Memory B cell (primary cell): ENCODE data around the gene IL22RA1.

Source experiments
- ATAC-seq: fragments of 150-1000 bp; cut with Tn5 transposase; 2 replicates; pipeline ENCODE4 v1.10.0; 2021; ENCODE audit warnings: low read depth, mild to moderate bottlenecking, moderate library complexity
- DNase-seq, 2 donors: peaks; one replicate each; pipeline ENCODE4 v3.0.0; 2022; ENCODE audit warnings: low spot score in 2 of 2
- H3K27ac Mint-ChIP-seq: one replicate; pipeline ENCODE4 v1.8.0; 2022; ENCODE audit warnings: mild to moderate bottlenecking, moderate library complexity, mixed read lengths
- H3K27me3 Mint-ChIP-seq: one replicate; pipeline ENCODE4 v1.8.0; 2022; ENCODE audit warnings: mixed read lengths
- H3K36me3 Mint-ChIP-seq: one replicate; pipeline ENCODE4 v1.8.0; 2022; ENCODE audit warnings: mild to moderate bottlenecking, mixed read lengths
- H3K4me1 Mint-ChIP-seq: one replicate; pipeline ENCODE4 v1.8.0; 2022; ENCODE audit warnings: mixed read lengths
- H3K4me3 Mint-ChIP-seq: one replicate; pipeline ENCODE4 v1.8.0; 2022; ENCODE audit warnings: mild to moderate bottlenecking, moderate library complexity, mixed read lengths
- H3K9me3 Mint-ChIP-seq: one replicate; pipeline ENCODE4 v1.8.0; 2022; ENCODE audit warnings: mixed read lengths

The IL22RA1 gene

GRCh38 chr1:24085007-24085406 lies 57.9 kb downstream of the IL22RA1 start:
- Mint-ChIP-seq H3K36me3 (no peaks in the 10 kb centered on the region), H3K9me3 (peaks cover 2% of the 10 kb centered on the region), H3K27me3 (peaks cover 10% of the 10 kb centered on the region), H3K4me1 (no peaks in the 10 kb centered on the region), H3K4me3 (no peak overlapping the region), H3K27ac (no peak overlapping the region)
- ATAC-seq (no peak), DNase-seq (no peak)

- H3K9me3 Mint-ChIP-seq = peaks cover 2% of the 10 kb centered on the region
- H3K27me3 Mint-ChIP-seq = peaks cover 10% of the 10 kb centered on the region
- ATAC-seq (no peak), DNase-seq (no peak)
- no peak overlapping the region for H3K4me3 Mint-ChIP-seq
- H3K36me3 Mint-ChIP-seq = no peaks in the 10 kb centered on the region
- no peaks in the 10 kb centered on the region for H3K4me1 Mint-ChIP-seq
- no peak overlapping the region for H3K27ac Mint-ChIP-seq
These were observed 58.9 kb downstream of the IL22RA1 start for GRCh38 chr1:24084050-24084449.

GRCh38 chr1:24082372-24082771 lies 60.6 kb downstream of the IL22RA1 start:
- no peak for ATAC-seq
- Mint-ChIP-seq H3K9me3 (peaks cover 2% of the 10 kb centered on the region), H3K4me1 (no peaks in the 10 kb centered on the region), H3K36me3 (no peaks in the 10 kb centered on the region), H3K4me3 (no peak overlapping the region), H3K27me3 (peaks cover 11% of the 10 kb centered on the region), H3K27ac (no peak overlapping the region)
- DNase-seq = no peak

GRCh38 chr1:24081190-24081589 lies 61.8 kb downstream of the IL22RA1 start:
- ATAC-seq = no peak
- H3K4me1 Mint-ChIP-seq = no peaks in the 10 kb centered on the region
- H3K9me3 Mint-ChIP-seq = peaks cover 2% of the 10 kb centered on the region
- H3K27me3 Mint-ChIP-seq = peaks cover 9% of the 10 kb centered on the region
- H3K36me3 Mint-ChIP-seq = no peaks in the 10 kb centered on the region
- no peak overlapping the region for H3K27ac Mint-ChIP-seq
- no peak for DNase-seq
- H3K4me3 Mint-ChIP-seq = no peak overlapping the region

- peaks cover 8% of the 10 kb centered on the region for H3K27me3 Mint-ChIP-seq
- no peaks in the 10 kb centered on the region for H3K4me1 Mint-ChIP-seq
- H3K4me3 Mint-ChIP-seq = no peak overlapping the region
These were observed 62.8 kb downstream of the IL22RA1 start for GRCh38 chr1:24080131-24080530.

DNA sequence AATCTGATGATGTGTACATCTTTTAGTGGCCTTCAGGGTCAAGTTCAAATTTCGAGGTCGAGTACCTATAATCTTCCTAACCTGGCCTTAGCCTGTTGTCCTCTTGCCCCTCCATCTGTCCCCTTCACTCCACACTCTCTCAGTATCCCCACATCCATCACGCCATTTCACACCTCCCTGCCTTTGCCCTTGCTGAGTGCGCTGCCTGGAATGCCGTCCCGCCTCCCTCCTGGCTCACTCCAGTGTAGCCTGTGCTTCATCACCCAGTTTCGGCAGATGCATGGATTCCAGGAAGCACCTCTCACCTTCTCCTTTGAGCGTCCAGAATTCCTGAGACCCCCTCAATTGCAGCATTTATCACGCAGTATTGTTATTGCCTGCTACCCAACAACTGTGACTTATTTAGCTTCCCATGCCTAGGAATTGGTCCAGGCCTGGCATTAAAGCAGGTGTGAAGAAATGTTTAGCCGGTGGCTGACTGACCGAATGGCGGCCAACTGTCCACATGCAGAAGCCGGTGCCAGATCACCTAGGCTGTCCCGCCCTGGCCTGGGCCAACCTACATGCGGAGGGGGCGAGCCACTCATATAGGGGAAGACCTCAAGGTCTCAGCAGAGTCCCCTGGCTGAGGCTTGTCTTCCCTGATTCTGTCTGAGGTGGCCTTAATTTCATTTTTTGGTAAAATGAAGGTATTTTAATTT lies 65.5 kb downstream of the IL22RA1 start:
- Mint-ChIP-seq H3K27ac (no peak overlapping the region), H3K27me3 (peaks cover 3% of the 10 kb centered on the region), H3K4me1 (no peaks in the 10 kb centered on the region), H3K4me3 (no peak overlapping the region), H3K9me3 (no peaks in the 10 kb centered on the region), H3K36me3 (no peaks in the 10 kb centered on the region)
- DNase-seq (no peak), ATAC-seq (no peak)

More at GRCh38 chr1:24080131-24080530, 62.8 kb downstream of the IL22RA1 start:
- ATAC-seq (no peak), DNase-seq (no peak)
- Mint-ChIP-seq H3K9me3 (peaks cover 2% of the 10 kb centered on the region), H3K36me3 (no peaks in the 10 kb centered on the region), H3K27ac (no peak overlapping the region)

GRCh38 chr1:24075946-24076345 lies 67.0 kb downstream of the IL22RA1 start:
- Mint-ChIP-seq H3K27me3 (peaks cover 3% of the 10 kb centered on the region), H3K27ac (no peak overlapping the region), H3K4me3 (no peak overlapping the region), H3K9me3 (no peaks in the 10 kb centered on the region), H3K4me1 (no peaks in the 10 kb centered on the region), H3K36me3 (no peaks in the 10 kb centered on the region)
- DNase-seq (no peak), ATAC-seq (no peak)

GRCh38 chr1:24075590-24075854 lies 67.4 kb downstream of the IL22RA1 start:
- Mint-ChIP-seq H3K4me3 (no peak overlapping the region), H3K4me1 (no peaks in the 10 kb centered on the region), H3K27me3 (peaks cover 6% of the 10 kb centered on the region), H3K27ac (no peak overlapping the region), H3K36me3 (no peaks in the 10 kb centered on the region), H3K9me3 (no peaks in the 10 kb centered on the region)
- DNase-seq = no peak
- no peak for ATAC-seq

- Mint-ChIP-seq H3K27me3 (peaks cover 6% of the 10 kb centered on the region), H3K9me3 (no peaks in the 10 kb centered on the region), H3K4me3 (no peak overlapping the region), H3K4me1 (no peaks in the 10 kb centered on the region), H3K27ac (no peak overlapping the region), H3K36me3 (no peaks in the 10 kb centered on the region)
- DNase-seq (no peak), ATAC-seq (no peak)
These were observed 67.9 kb downstream of the IL22RA1 start for GRCh38 chr1:24074817-24075589.

DNA sequence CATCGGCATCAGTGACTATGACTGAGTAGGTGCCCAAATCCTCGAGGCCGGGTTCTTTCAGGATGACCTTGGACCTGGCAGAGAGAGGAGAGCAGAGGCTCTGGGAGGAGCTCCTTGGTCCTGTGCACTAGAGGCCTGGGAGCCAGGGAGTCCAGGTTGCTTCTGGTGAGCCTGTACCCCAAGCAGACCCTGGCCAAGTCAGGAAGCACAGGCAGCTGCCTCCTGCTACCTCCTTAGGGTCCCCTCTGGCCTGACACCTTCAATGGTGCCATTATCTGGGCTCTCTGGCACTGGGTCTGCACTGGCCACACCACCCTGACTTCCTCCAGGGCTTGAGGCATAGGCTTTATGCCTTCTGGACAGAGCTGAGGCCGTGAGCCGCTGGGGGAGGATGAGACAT lies 68.7 kb downstream of the IL22RA1 start:
- Mint-ChIP-seq H3K36me3 (no peaks in the 10 kb centered on the region), H3K4me3 (no peak overlapping the region), H3K4me1 (no peaks in the 10 kb centered on the region), H3K9me3 (no peaks in the 10 kb centered on the region), H3K27me3 (peaks cover 6% of the 10 kb centered on the region), H3K27ac (no peak overlapping the region)
- ATAC-seq (no peak), DNase-seq (no peak)

- H3K36me3 Mint-ChIP-seq = no peaks in the 10 kb centered on the region
- H3K27me3 Mint-ChIP-seq = peaks cover 5% of the 10 kb centered on the region
- no peak overlapping the region for H3K4me3 Mint-ChIP-seq
- ATAC-seq = no peak
- H3K9me3 Mint-ChIP-seq = no peaks in the 10 kb centered on the region
- no peak overlapping the region for H3K27ac Mint-ChIP-seq
- H3K4me1 Mint-ChIP-seq = peaks cover 3% of the 10 kb centered on the region
- DNase-seq = no peak
These were observed 71.0 kb downstream of the IL22RA1 start for GRCh38 chr1:24071941-24072340.

- Mint-ChIP-seq H3K4me3 (no peak overlapping the region), H3K27me3 (peaks cover 5% of the 10 kb centered on the region), H3K4me1 (peaks cover 3% of the 10 kb centered on the region), H3K36me3 (no peaks in the 10 kb centered on the region), H3K9me3 (no peaks in the 10 kb centered on the region), H3K27ac (no peak overlapping the region)
- ATAC-seq (peak; percentile 98), DNase-seq (peak; percentile 75 to 78)
These were observed 72.0 kb downstream of the IL22RA1 start for GRCh38 chr1:24070821-24071393.

- Mint-ChIP-seq H3K4me1 (peaks cover 3% of the 10 kb centered on the region), H3K9me3 (no peaks in the 10 kb centered on the region), H3K27me3 (peaks cover 5% of the 10 kb centered on the region), H3K36me3 (no peaks in the 10 kb centered on the region), H3K4me3 (no peak overlapping the region), H3K27ac (no peak overlapping the region)
- no peak for DNase-seq
- ATAC-seq = no peak
These were observed 73.1 kb downstream of the IL22RA1 start for GRCh38 chr1:24069817-24070216.
